ENCODE measurements around the gene MSI2.

GRCh38 chr17:57245786-57246185 is 10.5 kb upstream of the MSI2 start:
- TF ChIP-seq YY1 (IDR thresholded peaks at IDR 0.05; ENCODE audit: insufficient read depth, insufficient read length): no peak
- TF ChIP-seq ZNF274 (IDR thresholded peaks at IDR 0.05; ENCODE audit: low read depth, low read length): no peak
- no peak for TF ChIP-seq SUZ12 (IDR thresholded peaks at IDR 0.05; ENCODE audit: extremely low read depth, insufficient read depth, insufficient read length)
